Measurements from ENCODE around the gene CSNK2B. TPM values are rescaled to one million over a fixed set of nuclear protein-coding genes. Genes with fewer than 3 reads are reported as not detected.
A peak's percentile ranks its signal among the peaks of the same experiment; 100 is the strongest.

Gene CSNK2B
- polyA plus RNA-seq, 1 donor (not counting 4 experiments of a cell fraction or from before 2014, with no cell fraction given) = 43.7 TPM

GRCh38 chr6:31702405-31702818 is 36.5 kb downstream of the CSNK2B start:
- Histone ChIP-seq H3K4me1 (ENCODE audit: control insufficient read depth, extremely low read depth, insufficient read depth, low read length) (peaks cover 9% of the 10 kb centered on the region), H3K9ac (ENCODE audit: control insufficient read depth, extremely low read depth, insufficient read depth, low read length) (peak overlapping the region; percentile 89), H4K20me1 (ENCODE audit: control insufficient read depth, extremely low read depth, insufficient read depth, low read length) (no peaks in the 10 kb centered on the region), H3K9me1 (ENCODE audit: control insufficient read depth, extremely low read depth, insufficient read depth, low read length) (no peaks in the 10 kb centered on the region), H3K4me2 (ENCODE audit: control insufficient read depth, extremely low read depth, insufficient read depth, low read depth, low read length) (peak overlapping the region; percentile 98), H3K27ac (ENCODE audit: control insufficient read depth, insufficient read depth, low read length) (peak overlapping the region; percentile 87), H2AFZ (ENCODE audit: control insufficient read depth, low read length) (peak overlapping the region; percentile 86), H3K27me3 (ENCODE audit: control insufficient read depth, extremely low read depth, insufficient read depth, low read length) (no peaks in the 10 kb centered on the region), H3K4me3 (ENCODE audit: control insufficient read depth in 2 of 3, extremely low read depth in 1 of 3, insufficient read depth in 2 of 3, low read depth in 1 of 3, low read length in 3 of 3) (peak overlapping the region; percentile 73 to 87 (median 86)), H3K36me3 (ENCODE audit: control insufficient read depth in 2 of 2, extremely low read depth in 1 of 2, insufficient read depth in 2 of 2, low read length in 2 of 2) (no peaks in the 10 kb centered on the region), H3K79me2 (ENCODE audit: control insufficient read depth, insufficient read depth, low read length) (peaks cover 19% of the 10 kb centered on the region), H3K9me3 (ENCODE audit: control insufficient read depth, low read depth, low read length) (no peaks in the 10 kb centered on the region)
- FAIRE-seq (no peak), DNase-seq (ENCODE audit: low read depth, low spot score) (no peak)
- TF ChIP-seq EZH2 (IDR thresholded peaks at IDR 0.05; ENCODE audit: low read length) (no peak), CTCF (optimal IDR thresholded peaks at IDR 0.05 in 1 of 3, IDR thresholded peaks at IDR 0.05 in 1 of 3, conservative IDR thresholded peaks at IDR 0.05 in 1 of 3; ENCODE audit: extremely low read depth in 1 of 3, insufficient read depth in 2 of 3, low read length in 3 of 3) (no peak)
- dilution Hi-C loops (cut with MboI; ENCODE audit: extremely low pct_ligation_motif_present, low sequenced_read_pairs) = no loop called here

GRCh38 chr6:31702819-31703716 is 37.2 kb downstream of the CSNK2B start, which contains the start of gene ABHD16A:
Gene ABHD16A, minus strand, starts transcription at chr6:31703324. Its CDS starts 43 bp downstream, at chr6:31703281.
- Histone ChIP-seq H3K27me3 (ENCODE audit: control insufficient read depth, extremely low read depth, insufficient read depth, low read length) (no peaks in the 10 kb centered on the region), H4K20me1 (ENCODE audit: control insufficient read depth, extremely low read depth, insufficient read depth, low read length) (no peaks in the 10 kb centered on the region), H3K4me1 (ENCODE audit: control insufficient read depth, extremely low read depth, insufficient read depth, low read length) (peaks cover 9% of the 10 kb centered on the region), H3K9me3 (ENCODE audit: control insufficient read depth, low read depth, low read length) (no peaks in the 10 kb centered on the region), H3K79me2 (ENCODE audit: control insufficient read depth, insufficient read depth, low read length) (peaks cover 19% of the 10 kb centered on the region), H3K9me1 (ENCODE audit: control insufficient read depth, extremely low read depth, insufficient read depth, low read length) (no peaks in the 10 kb centered on the region), H3K4me3 (ENCODE audit: control insufficient read depth in 2 of 3, extremely low read depth in 1 of 3, insufficient read depth in 2 of 3, low read depth in 1 of 3, low read length in 3 of 3) (peak within 1 kb of the TSS; percentile 73 to 87 (median 86)), H3K36me3 (ENCODE audit: control insufficient read depth in 2 of 2, extremely low read depth in 1 of 2, insufficient read depth in 2 of 2, low read length in 2 of 2) (no peaks in the 10 kb centered on the region), H3K4me2 (ENCODE audit: control insufficient read depth, extremely low read depth, insufficient read depth, low read depth, low read length) (peak within 1 kb of the TSS; percentile 98), H3K9ac (ENCODE audit: control insufficient read depth, extremely low read depth, insufficient read depth, low read length) (peak within 1 kb of the TSS; percentile 89), H3K27ac (ENCODE audit: control insufficient read depth, insufficient read depth, low read length) (peak within 1 kb of the TSS; percentile 87), H2AFZ (ENCODE audit: control insufficient read depth, low read length) (peak within 1 kb of the TSS; percentile 86)
- peak; percentile 80 for FAIRE-seq
- no peak for TF ChIP-seq EZH2 (IDR thresholded peaks at IDR 0.05; ENCODE audit: low read length)
- peak in 1 of 3 experiments; percentile 14 for TF ChIP-seq CTCF (optimal IDR thresholded peaks at IDR 0.05 in 1 of 3, IDR thresholded peaks at IDR 0.05 in 1 of 3, conservative IDR thresholded peaks at IDR 0.05 in 1 of 3; ENCODE audit: extremely low read depth in 1 of 3, insufficient read depth in 2 of 3, low read length in 3 of 3)
- dilution Hi-C loops (cut with MboI; ENCODE audit: extremely low pct_ligation_motif_present, low sequenced_read_pairs) = no loop called here
- DNase-seq (ENCODE audit: low read depth, low spot score) = peak; percentile 82

Measured in keratinocyte (primary cell).